ENCODE data around the gene EPSTI1.
A peak's percentile ranks its signal among the peaks of the same experiment; 100 is the strongest.

The EPSTI1 gene

DNA sequence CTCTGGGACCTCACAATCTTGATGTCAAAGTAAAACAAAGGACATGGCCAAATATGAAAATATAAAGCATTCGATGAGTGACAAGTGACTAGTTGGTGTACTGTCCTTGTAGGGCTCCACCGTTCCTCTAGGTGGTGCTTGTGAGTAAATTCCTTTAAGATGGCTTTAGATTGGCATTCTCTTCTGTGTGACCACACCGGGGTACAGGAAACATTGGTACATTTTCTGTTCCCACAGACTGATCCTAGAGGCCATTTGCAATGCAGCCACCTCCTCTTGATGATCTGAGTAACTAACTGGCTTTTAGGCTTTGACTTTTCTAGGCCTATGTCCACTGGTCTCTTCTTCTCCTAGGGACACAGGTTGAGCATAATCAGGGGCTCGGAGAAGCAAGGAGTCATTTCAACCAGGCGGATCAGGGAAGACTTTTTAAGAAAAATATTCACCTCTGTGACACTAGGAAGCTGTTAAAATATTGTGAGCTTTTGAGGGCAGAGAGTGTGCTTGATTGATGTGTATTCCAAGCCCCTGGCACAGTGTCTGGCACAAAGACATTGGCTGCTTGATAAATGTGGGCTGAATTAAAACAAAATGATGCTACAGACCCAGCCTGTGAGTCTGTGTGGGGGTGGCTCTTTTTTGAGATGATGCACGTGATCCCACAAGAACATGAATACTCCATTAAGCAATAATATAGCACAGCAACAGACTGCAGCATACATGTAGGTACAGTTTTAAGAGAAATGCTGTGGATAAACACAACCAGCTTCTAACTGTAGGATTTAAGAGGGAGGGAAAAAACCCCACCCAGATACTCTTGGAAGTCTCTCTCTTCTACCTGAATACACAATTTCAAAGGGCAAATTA, 21.0 kb downstream of the EPSTI1 start:
- peak; percentile 36 to 46 for DNase-seq

DNA sequence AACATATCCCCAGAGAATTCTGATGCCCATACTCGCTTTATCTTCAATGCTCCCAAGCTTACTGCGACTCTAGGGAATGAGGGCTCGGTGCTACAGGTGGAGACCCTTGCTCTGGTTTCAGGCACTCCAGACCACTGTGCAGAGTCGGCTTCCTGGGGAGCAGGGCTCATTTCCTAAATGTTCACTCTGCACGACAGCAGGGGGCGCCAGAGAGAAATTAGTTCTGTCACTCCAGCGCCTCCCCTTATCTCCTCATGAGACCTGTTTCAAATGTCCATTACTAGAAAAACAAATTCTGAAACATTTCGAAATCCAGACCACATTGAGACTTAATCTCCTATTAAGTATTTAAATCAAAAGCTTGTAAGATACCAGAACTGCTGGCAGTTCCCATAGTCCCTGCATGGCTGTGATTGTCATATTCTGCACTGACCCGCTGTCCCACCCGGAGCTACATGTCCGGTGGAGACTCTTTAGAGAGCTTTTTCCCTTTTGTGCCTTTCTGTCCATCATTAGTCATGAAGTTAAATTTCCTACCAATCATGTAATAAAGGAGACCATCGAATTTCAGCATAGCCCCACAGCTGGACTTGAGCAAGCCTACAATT, 22.4 kb downstream of the EPSTI1 start:
- peak; percentile 78 to 87 for DNase-seq

DNA sequence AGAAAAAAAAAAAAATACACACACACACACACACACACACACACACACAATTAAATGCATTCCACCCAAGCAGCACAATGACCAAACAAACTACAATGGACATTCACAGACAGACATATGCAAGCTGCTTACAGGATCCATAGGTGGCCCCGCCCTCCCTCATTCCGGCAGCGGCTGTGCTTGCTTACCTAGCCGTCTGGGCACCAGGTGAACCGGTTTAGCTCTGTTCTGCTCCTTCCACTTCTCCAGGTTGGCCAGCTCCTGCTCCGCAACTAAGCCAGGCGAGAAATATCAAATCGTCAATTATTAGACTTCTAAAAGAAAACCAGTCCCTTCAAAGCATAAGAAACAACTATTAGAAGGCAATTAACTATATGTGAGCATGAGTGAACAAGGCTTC, 23.1 kb downstream of the EPSTI1 start:
- no peak for DNase-seq

DNA sequence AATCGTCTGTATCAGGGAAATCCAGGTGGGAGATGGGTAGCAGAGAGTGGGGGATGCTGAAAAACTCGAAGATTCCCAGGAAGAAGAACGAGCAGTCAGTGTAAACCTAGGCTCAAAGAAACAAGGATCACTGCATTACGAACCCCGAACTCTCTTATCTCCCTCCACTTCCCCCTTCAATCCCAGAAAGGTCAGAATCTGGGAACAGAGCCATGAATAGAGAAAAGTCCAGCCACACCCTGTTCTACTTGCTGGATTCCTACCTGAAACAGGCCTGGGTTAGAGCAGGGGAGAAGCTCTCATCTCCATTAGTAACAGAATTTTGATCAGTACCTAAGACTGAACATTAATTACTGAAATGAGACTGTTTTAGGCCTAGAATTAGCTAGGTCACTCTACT, 24.4 kb downstream of the EPSTI1 start:
- DNase-seq: no peak

DNA sequence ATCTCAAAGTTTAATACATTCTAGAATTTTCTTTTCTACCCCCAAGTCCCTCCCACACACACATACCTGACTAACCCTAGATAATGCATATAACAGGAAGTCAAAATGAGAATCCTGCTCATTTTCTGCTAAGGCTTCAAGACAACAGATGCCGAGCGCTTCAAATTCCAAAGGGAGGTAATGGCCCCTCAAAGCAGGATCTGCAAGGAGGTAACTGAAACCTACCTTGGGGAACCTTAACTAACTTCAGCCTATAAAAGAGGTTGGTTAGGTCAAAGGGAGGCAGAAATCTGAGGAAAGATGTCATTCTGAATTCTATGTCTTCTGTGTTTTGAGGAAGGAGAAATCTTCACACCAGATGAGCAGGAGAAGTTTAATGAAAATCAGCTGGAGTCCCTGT, 26.8 kb downstream of the EPSTI1 start:
- DNase-seq: no peak

DNA sequence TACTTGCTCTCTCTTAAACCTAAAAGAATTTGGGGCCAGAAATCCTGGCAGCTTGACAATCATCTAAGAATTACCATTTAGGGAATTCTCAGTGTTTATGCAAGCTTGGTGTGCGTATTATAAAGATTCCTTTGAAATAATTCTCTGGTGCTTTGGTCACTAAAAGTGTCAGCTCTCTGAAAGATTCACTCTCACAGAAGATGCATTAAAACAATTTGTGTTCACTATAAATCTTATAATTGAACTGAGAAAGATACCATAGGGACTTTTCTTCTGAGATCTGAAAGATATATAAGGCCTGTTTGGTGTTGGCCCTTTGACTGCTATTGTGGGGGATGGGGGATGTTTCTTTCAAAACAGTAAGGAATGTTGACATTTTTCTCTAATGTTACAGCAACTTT, 27.3 kb downstream of the EPSTI1 start:
- DNase-seq: no peak

DNA sequence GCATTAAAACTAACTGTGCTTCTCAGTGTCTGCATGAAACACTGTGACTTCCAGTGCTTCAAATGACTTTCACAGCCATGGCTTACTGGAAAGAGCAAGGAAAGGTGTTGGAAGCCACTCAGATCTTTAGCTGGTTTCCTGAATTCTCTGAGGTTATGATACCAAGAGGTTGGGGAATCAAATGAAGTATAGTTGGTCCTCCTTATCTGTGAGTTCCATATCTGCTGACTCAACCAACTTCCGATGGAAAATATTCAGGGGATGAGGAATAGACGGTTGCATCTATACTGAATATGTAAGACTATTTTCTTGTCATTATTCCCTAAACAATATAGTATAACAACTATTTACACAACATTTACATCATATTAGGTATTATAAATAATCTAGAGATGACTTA, 32.4 kb downstream of the EPSTI1 start:
- DNase-seq: no peak

DNA sequence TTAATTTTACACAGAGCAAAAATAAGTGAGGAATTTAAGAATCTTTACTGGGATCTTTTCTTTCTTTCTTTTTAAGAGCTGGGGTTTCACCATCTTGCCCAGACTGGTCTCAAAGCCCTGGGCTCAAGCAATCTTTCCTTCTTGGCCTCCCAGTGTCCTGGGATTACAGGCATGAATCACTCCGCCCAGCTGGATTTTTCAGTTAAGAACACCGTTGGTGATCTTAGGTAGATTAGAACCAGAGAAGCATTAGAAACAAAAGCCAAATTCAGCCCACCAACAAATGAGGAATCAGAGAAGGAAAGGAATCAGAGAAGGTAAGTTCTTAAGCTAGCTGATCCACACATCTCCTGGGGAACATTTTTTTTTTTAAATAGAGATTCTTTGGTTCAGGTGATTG, 34.2 kb downstream of the EPSTI1 start:
- DNase-seq: no peak

DNA sequence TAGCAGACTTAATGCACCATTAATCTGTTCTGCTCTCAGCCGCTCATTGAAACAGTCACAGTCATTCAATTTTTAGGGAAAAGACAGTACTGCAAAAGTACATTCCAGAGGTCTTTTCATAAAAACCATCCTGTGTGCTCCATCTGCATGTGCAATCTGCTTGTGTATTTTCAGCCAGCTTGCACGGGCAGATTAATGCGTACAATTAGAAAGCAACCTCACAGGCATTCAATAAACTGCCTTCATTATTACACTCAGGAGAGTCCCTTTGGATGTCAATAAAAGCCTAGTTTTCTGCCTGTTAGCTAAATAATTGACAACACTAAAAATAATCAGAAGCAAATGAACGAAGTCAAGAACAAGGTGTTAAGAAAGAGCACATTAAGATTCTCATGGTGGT, 41.9 kb downstream of the EPSTI1 start:
- DNase-seq: no peak

DNA sequence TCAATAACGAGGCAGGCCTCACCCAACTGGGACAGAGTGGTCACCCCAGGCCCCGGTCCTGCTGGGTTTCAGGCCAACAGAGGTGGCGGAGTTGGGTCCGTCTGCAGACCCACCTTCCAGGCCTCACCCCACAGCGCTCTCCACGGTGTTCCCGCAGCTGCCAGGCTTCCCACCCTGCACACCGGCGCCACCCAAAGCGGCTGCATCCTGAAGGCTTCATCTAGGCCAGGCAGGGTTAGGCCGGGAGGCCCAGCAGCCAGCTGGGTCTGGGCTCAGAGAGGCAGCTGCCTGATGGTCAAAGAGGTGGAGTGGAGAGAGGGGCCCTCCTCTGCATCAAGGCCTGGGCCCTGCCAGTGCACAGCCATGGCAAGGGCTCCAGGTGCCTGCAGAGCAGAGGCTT, 44.1 kb downstream of the EPSTI1 start:
- DNase-seq: no peak

DNA sequence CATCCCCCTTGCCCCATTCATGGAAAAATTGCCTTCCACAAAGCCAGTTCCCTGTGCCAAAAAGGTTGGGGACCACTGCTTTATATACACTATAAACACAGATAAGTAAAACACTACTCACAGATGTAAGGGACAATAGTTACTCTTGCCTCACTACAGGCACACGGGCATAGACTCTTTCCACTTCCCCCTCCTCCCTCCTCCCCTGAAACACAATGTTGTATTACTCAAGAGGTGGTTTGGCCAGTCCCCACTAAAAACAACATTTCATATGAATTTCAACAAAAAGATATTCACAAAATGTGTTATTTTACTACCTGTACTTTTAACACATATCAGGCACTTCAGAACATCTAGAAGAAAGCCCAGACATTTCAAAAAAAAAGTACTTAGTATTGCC, 45.1 kb downstream of the EPSTI1 start:
- DNase-seq: no peak

DNA sequence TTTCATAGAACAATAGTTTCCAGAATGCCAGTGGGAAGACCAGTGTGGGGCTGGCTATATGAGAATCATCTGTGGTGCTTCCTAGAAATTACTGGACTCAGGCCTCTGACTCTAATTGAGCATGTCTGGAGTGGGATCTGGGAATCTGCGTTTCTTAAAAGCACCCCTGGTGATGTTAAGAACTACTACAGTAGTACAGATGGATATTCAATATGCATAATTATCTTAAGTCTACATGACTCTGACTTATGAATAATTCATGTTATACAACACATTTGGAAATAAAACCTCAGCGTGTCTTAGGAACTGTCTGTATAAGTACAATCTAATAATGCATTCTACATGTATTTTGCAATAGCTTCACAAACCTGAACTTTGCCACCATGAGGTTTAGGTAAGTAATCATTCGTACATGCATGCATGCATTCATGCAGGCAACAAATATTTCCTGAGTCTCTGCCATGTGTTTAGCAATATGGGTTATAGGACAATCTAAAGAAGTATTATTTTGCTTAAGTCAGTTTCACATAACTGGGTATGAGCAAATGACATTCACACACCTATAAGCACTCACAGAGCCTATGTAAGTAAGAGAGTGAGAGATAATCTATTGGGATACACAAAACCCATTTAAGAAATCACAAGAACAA, 62.0 kb downstream of the EPSTI1 start:
- no peak for DNase-seq

DNA sequence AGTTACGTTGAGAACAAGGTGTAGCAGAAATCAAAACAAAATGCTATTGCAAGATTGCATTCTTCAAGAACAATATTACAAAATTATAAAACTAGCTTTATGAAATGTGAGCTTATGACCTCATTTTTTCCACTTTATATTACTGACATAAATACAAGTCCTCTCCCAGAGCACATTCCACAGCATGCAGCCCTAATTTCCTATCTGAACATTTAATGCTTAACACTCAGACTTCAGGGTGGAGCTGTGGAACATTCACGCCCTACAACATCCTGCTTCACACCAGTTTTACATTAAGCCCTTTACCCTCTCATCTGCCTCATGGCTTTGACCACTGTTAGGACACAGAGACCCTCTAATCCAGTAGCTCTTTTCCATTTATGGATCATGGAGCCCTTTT, 65.5 kb downstream of the EPSTI1 start:
- DNase-seq: no peak

DNA sequence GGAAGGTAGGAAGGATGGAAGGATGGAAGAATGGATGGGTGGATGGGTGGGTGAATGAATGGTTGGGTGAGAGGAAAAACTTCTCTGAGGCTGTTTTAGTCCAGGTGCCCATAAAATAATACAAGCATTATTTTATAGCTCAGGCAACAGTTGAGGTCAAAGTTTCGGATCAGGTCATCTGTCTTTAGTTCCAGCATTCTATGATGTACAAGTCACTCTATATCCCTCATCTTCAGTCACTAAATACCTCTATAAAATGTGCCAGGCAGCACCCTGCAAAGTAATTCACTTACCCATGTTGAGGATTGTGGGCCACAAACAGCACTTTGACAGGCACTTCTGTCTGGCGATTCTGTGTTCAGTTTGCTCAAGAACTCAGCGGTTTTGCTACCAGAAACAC, 66.0 kb downstream of the EPSTI1 start:
- no peak for DNase-seq

DNA sequence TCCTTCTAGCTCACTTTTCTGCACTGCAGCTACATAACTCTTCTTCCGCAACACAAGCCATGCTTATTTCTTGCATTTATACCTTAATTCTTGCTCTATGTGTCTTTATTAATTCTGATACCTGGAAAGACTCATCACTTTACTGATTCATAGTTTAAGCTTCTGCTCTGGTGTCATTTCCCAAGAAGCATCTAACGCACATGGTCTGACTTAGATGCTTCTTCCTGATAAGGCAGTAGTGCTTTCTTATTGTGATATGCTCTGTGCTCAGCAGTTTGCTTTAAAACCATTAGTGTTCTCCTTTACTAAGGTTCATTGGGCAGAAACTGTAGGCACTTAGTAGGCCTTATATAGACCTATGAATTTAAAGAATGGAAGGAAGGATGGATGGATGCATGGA, 66.4 kb downstream of the EPSTI1 start:
- DNase-seq: no peak

DNA sequence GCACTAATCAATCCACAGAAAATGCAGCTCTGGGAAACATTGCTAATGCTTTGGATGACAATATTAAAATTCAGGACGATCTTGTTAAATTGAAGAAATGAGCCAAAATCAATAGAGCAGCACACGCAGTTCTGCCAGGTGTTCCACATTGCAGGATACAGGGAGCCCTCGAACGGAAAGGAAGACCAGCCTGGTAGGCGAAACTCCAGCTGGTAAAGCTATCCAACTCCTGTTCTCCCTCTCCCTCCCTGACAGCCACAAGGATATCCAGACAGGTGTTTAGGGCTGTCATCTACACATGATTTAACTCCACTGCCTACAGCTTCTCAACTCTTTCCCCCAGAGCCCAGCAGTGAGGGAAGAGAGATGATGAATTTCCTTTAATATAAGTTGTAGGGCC, 67.7 kb downstream of the EPSTI1 start:
- DNase-seq: no peak

DNA sequence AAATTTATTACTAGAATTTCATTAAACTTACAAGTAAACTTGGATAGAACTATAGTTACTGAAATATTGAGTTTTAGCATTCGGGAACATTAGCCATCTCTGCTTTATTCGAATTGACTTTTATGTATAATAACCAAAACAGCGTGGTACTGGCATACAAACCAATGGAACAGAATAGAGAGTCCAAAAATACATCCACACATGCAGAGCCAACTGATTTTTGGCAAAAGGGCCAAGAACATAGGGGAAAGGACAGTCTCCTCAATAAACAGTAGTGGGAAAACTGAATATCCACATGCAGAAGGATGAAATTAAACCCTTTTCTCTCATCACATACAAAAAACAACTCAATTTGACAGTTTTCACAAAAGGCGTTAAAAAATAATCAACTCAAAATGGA, 84.3 kb downstream of the EPSTI1 start:
- no peak for DNase-seq

DNA sequence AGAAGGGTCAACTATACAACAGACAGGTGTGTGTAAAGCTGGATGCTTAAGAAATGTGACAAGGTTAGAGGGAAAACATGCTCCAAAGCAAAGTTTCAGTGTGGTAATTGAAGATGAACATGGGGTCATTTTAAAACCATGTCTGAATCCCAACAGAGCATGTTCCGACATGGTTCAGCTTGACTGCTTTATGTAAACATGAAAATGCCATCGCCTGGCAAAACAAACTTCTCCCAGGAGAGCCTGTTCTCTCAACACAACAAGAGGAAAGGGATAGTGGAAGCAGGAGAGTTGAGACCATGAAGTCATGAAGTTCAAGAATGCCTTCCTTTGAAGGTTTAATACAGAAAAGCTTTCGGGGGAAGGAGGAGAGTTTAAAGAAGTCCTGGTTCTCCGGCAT, 85.8 kb downstream of the EPSTI1 start:
- no peak for DNase-seq

DNA sequence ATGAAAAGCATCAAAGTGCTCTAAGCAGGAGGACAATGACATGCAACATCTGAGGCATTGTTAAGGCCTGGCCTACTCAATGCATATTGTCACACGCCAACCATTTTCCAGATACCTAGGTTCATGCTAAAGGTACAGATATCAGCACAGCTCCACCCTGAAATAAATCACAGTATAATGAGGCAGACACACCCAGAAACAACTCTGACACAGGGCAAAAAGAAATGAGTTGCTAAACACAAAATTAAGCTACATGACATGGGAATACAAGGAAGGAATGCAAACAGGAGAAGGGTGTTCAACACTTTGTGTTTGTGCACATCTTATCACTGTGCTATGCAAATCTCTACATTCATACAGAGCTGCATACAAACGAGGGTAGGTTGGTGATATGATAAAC, 86.5 kb downstream of the EPSTI1 start:
- no peak for DNase-seq

DNA sequence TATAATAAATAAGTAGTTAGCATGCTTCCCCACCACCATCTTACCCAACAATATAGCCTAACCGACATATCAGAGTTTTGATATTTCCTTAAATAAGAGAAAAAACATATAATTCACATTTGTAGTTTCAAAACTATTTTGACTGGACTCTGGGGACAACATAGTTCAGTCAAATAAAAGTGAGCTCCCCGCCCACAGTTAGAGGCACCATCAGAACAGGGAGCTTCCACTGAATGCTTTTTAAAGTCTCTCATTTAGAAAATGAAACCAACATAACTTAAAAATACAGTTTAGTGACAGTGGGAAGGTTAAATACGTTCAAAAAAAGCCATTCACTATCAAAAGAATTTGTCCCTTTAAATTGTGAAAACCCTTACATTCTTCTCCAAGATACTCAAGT, 92.8 kb downstream of the EPSTI1 start:
- no peak for DNase-seq

DNA sequence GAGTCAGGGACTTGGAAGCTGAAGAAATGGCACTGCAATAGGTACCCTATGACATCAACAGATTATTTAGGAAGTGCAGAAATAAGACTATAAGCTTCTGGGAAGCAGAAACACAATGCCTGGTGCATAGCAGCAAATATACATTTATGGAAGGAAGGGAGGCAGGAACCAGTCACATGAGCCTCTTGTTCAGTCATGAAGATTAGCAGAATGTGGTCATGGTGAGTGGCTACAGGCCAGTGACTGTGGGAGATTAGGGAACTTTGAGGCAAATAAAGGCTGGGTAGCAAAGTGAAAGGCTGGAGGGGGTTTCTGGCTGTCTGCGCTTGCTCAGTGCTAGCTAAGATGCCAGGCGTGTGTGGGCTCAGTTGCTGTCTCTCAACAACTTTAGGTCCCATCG, 96.3 kb downstream of the EPSTI1 start:
- DNase-seq: no peak

DNA sequence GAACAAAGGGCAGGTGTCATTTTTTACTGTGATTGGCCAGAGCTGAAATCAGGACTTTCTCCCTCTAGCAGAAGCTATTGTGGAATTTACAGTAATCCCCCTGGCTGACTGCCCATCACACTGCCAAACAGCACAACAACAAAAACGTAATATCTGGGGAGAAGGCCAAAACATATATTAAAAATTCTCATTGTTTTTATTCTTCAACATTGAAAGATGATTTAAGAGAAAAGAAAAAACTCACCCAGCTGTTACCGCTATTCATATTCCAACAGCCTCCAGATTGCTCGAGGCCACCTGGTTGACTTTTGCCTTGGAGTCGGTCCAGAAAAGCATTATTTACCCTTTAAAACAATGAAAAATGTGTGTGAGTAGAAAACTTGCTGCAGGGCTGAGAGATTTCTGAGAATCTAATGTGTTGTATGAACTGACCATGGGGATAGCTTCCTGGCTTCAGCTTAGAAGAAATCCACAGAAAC, 97.2 kb downstream of the EPSTI1 start:
- DNase-seq: no peak

DNA sequence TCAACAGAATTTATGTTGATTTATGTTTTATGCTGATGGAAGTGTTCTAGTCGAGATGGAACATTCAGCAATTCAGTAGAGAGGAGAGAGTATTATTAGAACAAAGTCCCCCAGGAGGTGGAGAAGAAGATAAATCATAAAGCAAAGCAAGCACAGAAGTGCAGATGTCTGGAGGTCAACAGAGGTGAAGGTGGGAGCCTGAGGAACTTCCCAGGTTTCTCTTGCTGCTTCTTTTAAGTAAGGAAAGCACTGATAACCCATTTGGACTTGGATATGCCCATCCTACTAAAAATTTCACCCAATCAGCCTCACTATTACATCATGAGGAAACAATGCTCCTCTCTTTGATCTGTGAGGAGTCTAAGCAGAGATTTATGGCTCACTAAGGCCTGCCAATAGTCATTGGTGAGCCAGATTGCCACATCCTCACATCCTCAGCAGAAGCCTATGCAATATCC, 98.8 kb downstream of the EPSTI1 start:
- DNase-seq: no peak

DNA sequence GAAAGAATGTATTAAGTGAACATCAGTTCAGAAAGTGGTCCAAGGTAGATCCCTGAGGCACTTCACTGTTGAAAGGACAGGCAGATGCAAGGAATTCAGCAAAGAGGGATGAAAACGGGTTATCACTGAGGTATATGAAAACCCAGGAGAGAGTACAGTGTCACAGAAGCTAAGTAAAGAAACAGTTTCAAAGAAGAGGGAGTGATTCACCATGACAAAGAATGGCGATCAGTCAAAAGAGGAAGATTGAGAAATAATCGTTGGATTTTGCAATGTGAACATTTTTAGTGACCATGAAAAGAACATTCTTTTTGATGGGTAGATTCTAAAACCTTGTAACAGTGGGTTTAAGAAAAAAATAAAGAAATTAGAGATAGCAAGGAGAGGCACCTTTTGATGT, 99.3 kb downstream of the EPSTI1 start:
- no peak for DNase-seq

Measured in activated CD4-positive, alpha-beta T cell treated with anti-CD3 and anti-CD28 coated beads for 4 hours (primary cell).